ENCODE results near the gene THY1.
A peak's percentile ranks its signal among the peaks of the same experiment; 100 is the strongest.
"Not testable (repeated sequence)": the region's sequence is repeated elsewhere in the genome, so short reads cannot be mapped to it uniquely, and the experiment has no call there.

Gene THY1

GRCh38 chr11:119422809-119423508 lies at the start of gene THY1:
TSS of gene THY1 (minus strand) at chr11:119423172. CDS start at chr11:119420905, 2,267 bp downstream.
- DNase-seq (ENCODE audit: low read depth): no peak

DNA sequence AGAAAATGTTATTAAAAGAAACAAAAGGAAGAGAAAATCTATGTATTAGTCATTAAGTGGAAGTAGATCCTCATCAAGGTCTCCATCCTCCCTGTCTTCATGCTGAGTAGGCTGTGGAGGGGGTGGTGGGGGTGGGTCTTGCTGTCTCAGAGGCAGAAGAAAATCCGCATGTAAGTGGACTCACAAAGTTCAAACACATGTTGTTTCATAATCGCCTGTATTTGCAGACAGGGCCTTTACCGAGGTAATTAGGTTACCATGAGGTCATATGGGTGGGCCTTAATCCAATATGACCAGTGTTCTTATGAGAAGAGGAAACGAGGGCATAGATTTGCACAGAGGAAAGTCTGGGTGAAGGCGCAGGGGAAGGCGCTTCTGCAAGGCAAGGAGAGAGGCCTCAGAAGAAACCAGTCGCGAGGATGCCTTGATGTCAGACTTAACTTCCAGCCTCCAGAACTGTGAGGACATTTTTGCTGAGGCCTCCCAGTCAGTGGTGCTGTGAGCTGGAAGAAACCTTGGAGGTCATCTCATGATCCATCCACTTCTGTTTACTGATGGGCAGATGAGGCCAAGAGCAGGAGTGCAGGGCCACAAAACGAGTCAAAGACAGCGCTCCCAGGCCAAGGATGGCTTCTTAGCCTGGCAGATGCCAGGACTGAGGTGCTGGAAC lies 49.3 kb upstream of the THY1 start:
- no peak for DNase-seq (ENCODE audit: low read depth)

DNA sequence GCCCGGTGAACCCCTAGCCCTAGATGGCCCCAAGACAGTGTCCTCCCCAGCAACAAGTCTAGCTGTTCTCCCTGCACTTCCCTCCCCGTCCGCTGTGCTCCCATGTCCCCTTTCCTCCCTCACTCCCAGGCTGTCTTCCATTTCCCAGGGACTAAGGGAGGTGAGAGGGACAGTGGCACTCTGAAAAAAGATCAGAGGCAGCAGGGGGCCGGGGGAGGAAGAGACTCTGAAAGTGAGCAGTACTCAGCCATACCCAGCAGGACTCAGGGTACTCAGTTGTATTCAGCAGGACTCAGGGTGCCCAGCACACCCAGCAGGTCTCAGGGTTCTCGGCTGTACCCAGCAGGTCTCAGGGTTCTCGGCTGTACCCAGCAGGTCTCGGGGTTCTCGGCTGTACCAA lies 48.4 kb upstream of the THY1 start:
- no peak for DNase-seq (ENCODE audit: low read depth)

GRCh38 chr11:119470317-119471291 lies 47.6 kb upstream of the THY1 start:
- DNase-seq (ENCODE audit: low read depth): peak; percentile 74

GRCh38 chr11:119469506-119469905 lies 46.5 kb upstream of the THY1 start:
- DNase-seq (ENCODE audit: low read depth): no peak

- no peak for DNase-seq (ENCODE audit: low read depth)
These were observed 45.5 kb upstream of the THY1 start for GRCh38 chr11:119468511-119468910.

DNA sequence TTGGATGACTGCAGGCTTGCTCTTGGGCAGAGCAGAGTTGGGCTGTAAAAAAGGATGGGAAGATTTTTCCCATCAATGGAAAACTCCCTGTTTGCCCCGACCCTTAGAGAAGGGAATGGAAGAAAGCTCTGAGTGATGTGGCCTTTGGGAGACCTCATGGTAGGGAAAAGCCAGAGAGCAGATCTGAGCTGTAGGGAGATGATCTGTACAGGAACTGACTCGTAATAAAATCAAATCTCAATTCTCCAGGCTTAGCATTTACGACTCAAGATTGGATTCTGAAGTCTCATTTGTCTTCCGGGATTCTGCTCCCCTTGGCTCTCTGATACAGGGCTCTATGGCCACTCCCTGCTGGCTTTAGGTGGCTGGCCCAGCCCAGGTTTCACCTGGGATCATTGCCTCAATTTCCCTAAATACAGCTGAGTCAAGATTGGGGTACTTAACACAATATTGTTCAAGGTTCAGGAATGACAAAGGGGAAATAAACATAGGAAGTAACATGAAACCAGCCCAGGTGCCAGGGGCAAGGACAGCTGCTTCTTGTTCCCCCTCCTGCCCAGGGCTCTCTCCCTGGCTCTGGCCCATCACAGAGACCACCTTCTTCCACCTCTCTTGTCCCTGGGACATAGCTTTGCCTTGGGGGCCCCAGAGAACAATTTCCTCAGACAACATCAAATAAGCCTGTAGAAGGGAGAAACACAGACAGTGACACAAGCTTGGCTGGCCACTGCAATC lies 38.4 kb upstream of the THY1 start:
- DNase-seq (ENCODE audit: low read depth): no peak

DNA sequence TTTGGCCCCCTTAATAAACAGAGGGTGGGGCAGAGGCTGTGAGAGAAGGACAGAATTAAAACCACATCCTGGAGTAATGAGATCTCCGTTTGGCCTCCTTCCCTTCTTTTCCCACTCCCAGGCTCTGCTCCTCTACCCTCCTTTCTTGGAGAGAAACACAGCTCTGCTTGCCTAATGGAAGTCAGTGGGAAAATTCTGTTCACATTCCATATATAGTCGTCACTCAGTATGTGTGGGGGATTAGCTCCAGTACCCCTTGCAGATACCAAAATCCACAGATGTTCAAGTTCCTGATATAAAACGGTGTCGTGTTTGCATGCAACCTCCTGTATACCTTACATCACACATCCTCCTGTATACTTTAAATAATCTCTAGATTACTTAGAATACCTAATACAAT lies 37.6 kb upstream of the THY1 start:
- no peak for DNase-seq (ENCODE audit: low read depth)

- DNase-seq (ENCODE audit: low read depth): no peak
These were observed 37.1 kb upstream of the THY1 start for GRCh38 chr11:119460097-119460496.

GRCh38 chr11:119459293-119459976 lies 36.5 kb upstream of the THY1 start:
- no peak for DNase-seq (ENCODE audit: low read depth)

DNA sequence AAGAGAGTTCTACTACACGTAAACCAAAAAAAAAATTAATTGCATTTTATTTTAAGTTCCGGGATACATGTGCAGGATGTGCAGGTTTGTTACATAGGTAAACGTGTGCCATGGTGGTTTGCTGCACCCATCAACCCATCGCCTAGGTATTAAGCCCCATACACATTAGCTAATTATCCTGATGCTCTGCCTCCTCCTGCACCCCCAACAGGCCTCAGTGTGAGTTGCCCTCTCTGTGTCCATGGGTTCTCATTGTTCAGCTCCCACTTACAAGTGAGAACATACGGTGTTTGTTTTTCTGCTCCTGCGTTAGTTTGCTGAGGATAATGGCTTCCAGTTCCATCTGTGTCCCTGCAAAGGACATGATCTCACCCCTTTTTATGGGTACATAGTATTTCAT lies 32.7 kb upstream of the THY1 start:
- DNase-seq (ENCODE audit: low read depth): not testable (repeated sequence)

- not testable (repeated sequence) for DNase-seq (ENCODE audit: low read depth)
These were observed 32.3 kb upstream of the THY1 start for GRCh38 chr11:119455241-119455640.

DNA sequence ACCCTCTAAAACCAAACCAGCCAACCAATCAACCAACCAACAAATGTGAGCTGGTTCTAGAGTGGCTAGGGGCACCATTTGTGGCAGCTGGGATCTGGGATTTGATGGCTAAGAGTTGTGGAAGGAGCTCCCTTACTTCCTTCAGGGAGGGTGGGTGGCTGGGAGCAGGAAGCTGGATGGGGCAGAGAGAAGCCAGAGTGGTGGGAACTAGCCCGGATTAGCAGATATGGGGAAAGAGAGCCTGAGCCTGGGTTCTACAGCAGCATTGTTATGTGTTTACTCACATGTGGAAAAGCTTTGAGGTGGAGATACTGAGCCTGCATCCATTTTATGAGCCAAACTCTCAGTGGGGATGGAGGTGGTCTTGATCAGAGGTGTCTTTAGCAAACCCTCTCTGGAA lies 30.9 kb upstream of the THY1 start:
- no peak for DNase-seq (ENCODE audit: low read depth)

DNA sequence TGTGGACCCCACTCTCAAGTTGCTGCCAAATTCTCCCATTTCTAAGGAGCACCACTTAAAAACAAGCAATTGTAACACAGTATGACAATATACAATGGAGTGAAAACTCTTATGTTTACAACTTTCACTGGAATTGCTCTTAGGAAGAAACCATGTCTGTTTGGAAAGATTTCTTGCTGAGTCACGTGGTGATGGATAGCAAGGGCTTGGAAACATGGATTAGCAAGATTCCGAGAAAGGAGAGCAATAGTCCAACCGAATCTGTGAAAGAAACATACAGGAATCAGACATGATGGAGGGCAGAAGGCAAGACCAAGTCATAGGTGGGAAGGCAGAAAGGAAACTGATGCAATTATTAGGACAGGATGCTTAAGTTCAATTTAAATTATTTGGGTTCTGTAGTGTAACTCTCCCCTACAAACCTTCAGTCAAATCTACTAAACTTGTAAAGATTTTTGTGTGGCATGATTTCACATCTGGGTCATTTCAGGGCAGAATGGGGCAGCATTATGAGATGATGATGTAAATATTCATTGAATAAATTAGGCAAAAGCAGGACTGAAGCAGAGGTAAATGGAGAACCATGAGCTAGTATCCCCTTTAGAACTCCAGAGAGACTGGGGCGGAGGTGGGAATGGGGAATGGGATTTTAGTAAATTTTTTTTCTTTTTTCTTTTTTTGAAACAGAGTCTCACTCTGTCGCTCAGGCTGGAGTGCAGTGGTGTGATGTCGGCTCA lies 27.8 kb upstream of the THY1 start:
- no peak for DNase-seq (ENCODE audit: low read depth)

DNA sequence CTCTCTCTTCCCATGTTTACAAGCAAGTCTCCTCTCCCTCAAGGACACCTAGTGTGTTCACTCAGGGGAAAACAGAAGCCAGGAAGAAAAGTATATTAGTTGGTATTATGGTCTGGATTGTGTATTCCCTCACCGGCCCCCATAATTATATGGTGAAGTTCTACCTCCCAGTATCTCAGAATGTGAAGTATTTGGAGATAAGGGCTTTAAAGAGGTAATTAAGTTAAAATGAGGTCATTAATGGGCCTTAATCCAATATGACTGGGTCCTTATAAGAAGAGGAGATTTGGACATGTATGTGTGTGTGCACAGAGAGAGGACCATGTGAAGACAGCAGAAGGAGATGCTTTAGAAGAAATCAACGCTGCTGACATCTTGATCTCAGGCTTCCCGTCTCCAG lies 26.5 kb upstream of the THY1 start:
- no peak for DNase-seq (ENCODE audit: low read depth)

GRCh38 chr11:119448380-119448779 lies 25.4 kb upstream of the THY1 start:
- no peak for DNase-seq (ENCODE audit: low read depth)

DNA sequence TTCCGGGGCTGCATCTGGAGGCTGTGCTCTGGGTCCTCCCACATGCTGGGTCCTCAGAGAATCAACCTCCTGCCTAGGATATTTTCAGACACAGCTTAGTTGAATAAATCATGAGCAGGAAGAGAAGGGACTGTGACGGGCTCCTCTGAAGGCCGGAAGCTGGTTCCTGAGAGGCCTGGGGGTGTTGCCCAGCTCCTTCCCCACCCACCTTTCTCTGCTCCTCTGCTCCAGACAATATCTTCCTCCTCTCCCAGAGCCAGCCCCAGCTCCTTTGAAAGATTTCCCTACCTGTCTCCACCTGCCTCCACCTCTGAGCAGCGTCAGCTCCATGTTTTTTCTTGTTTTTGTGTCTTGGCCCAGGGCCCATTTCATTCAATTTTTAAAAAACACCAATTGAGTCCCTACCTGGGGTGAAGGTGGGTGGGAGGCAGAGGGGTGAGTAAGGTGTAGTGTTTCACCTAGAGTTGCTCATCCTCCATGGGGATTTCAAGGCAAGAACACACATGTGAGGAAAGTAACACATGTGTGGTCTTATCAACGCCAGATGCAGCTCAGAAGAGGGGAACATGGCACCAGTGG lies 24.8 kb upstream of the THY1 start:
- no peak for DNase-seq (ENCODE audit: low read depth)

GRCh38 chr11:119446871-119447663 lies 24.1 kb upstream of the THY1 start:
- no peak for DNase-seq (ENCODE audit: low read depth)

DNA sequence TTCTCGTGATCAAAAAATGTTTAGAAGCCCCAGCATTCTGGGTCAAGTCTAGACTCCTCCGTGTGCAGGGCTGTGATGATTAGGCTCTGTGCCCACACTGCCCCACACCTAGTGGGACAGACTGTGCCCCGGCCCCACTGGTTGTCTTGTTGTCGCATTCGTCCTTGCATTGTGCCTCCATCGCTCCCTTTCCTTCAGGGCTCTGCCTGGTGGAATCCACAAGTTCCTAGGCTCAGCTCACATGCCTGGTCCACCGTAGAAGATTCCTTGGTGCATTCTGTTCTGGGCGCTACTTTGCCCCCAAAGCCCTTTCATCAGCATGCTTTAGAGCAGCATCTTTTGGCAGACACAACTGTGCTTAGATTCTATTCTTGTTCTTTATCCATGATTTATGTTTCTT lies 23.5 kb upstream of the THY1 start:
- no peak for DNase-seq (ENCODE audit: low read depth)

Measured in HS-5 (cell line).